K562 treated with DMSO at 1 percent for 12 hours (cell line): Measurements from ENCODE around the gene SLC7A10. TPM values are rescaled to one million over a fixed set of nuclear protein-coding genes. Genes with fewer than 3 reads are reported as not detected.

Experiments
- total RNA-seq: library from RNA; unstranded; fragments of 300-600 nt; gene quantifications from 2 replicates; pipeline ENCODE4 v1.2.3, GENCODE V29; 2022; ENCODE audit not compliant: insufficient read depth

Gene SLC7A10
- total RNA-seq = not detected in 2 replicates

DNA sequence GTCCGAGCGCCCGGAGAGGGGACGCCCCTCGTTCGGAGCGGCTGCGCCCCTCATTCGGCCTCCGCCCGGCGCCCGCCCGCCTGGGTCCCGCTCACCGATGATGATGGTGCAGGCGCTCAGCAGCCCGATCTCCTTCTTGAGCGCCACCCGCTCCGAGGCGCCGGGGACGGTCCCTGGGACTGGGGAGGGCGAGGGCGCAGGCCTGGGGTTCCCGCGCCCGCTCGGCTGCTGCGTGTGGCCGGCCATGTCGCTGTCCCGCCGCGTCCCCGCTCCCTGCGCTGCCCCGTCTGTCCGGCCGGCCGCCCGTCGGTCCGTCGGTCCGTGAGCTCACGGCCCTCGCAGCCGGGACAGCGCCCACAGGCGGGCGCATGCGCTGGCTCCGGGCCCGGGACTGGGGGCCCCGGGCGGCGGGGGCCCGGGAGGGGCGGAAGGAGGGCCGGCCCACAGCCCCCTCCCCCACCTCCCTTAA, at the start of gene SLC7A10:
Gene SLC7A10, minus strand, starts transcription at position 393 of the 469 bp plus-strand sequence. Its CDS starts 147 bp downstream, at position 246.

DNA sequence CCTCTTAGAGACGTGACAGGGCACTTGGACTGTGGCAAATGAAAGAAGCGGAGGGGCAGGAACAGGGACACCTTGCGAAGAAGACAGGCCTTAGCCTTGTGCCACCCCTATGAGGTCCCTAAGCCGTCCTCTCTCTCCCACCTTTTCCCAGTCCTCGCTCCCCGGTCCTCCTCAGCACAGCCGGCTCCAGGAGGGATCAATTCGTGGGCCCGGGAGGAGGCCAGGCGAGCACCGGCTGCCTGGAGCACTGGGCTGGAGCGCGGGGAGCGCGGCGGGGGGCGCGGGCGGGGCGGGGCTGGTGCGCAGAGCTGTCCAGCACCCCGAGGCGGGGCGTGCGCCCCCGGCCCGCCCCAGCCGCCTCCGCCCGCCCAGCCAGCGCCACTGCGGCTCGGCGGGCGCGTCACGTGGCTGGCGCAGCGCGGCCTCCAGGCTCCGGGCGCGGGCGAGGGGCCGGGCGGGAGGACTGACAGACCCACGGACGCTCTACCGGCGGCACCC, 31.7 kb downstream of the SLC7A10 start, which contains the start of gene LRP3:
Gene LRP3, plus strand, starts transcription at position 466 of the 498 bp plus-strand sequence. CDS start 456 bp downstream, outside the sequence.

Other genes with a start within 250 kb of the SLC7A10 start
- gene RHPN2, start 161.0 kb downstream of the SLC7A10 start, total RNA-seq = 2.6 and 9.1 TPM in 2 replicates
- gene GPATCH1, start 144.7 kb downstream of the SLC7A10 start, total RNA-seq = 3.0 and 8.0 TPM in 2 replicates
- gene WDR88, start 93.7 kb downstream of the SLC7A10 start, total RNA-seq = not detected in 2 replicates
- gene LRP3, start 31.5 kb downstream of the SLC7A10 start, total RNA-seq = not detected in 2 replicates
- gene CEBPA, start 76.7 kb upstream of the SLC7A10 start, total RNA-seq = 1.00 and 1.1 TPM in 2 replicates
- 27.1 and 58.6 TPM in 2 replicates for gene CEBPG, start 147.9 kb upstream of the SLC7A10 start, total RNA-seq